Body of pancreas (tissue), 4 donors: ENCODE results near the gene ROBO1. TPM values are rescaled to one million over a fixed set of nuclear protein-coding genes. Genes with fewer than 3 reads are reported as not detected.
"Not testable (repeated sequence)": the region's sequence is repeated elsewhere in the genome, so short reads cannot be mapped to it uniquely, and the experiment has no call there.

Source experiments
- ATAC-seq: fragments of 150-250 bp; one replicate; pipeline ENCODE4 v1.9.1; 2016
- DNase-seq, 4 donors: peaks; one replicate each; pipeline ENCODE4 v3.0.0-alpha.2; 2019
- H3K27ac ChIP-seq, 4 donors: fragments of 200-600 bp; sonication (generic); 1 replicate in 3 of 4; 2 replicates in 1 of 4; pipeline versions ENCODE4 v1.5.1 to v1.6.1; 2016 to 2019; ENCODE audit warnings: mild to moderate bottlenecking in 1 of 4, mixed read lengths in 1 of 4, moderate library complexity in 1 of 4
- H3K27me3 ChIP-seq, 2 donors: fragments of 200-600 bp; sonication (generic); one replicate each; pipeline ENCODE4 v1.6.0; 2016; ENCODE audit warnings: mild to moderate bottlenecking in 1 of 2
- H3K36me3 ChIP-seq, 2 donors: fragments of 200-600 bp; sonication (generic); replicated peaks in 1 of 2; 2 replicates each; pipeline ENCODE4 v1.5.1; 2016; ENCODE audit warnings: low read depth in 2 of 2; ENCODE audit not compliant: insufficient read depth in 1 of 2
- H3K4me1 ChIP-seq: fragments of 200-600 bp; sonication (generic); one replicate; pipeline ENCODE4 v1.6.0; 2016
- H3K4me3 ChIP-seq, 2 donors: fragments of 200-600 bp; sonication (generic); 1 replicate in 1 of 2; 2 replicates in 1 of 2; pipeline ENCODE4 v1.5.1; 2016 to 2019
- H3K9me3 ChIP-seq, 3 donors: fragments of 200-600 bp; sonication (generic); 1 replicate in 2 of 3; 2 replicates in 1 of 3; pipeline ENCODE4 v1.5.1; 2016
- POLR2A ChIP-seq, 3 donors: fragments of 450-650 bp; IDR thresholded peaks; one replicate each; pipeline ENCODE4 v1.6.1; 2016; ENCODE audit warnings: antibody characterized with exemption in 3 of 3, mild to moderate bottlenecking in 2 of 3
- WGBS, 2 donors: methylation state at CpG; one replicate each; pipeline ENCODE4 v1.1.5; 2017; 5-methylcytosine and 5-hydroxymethylcytosine counted together
- intact Hi-C: fragments of 100-400 bp; cut with DNase I; formaldehyde crosslinking; loops from one replicate; pipeline ENCODE4 v1.15.1; 2023
- total RNA-seq, 2 donors: library from RNA; depleted of rRNA; stranded (reverse); fragments of >200 nt; gene quantifications; one replicate each; pipeline ENCODE4 v1.1.0, GENCODE V29; 2016
- TF ChIP-seq, protein P1 (sequence below), 7 experiments: fragments of 450-650 bp in 4 of 7; fragments of 200-600 bp in 3 of 7; sonication (generic) in 3 of 7; IDR thresholded peaks; one replicate each; pipeline ENCODE4 v1.5.1; 2016 to 2019; ENCODE audit warnings: antibody characterized with exemption in 7 of 7

Gene ROBO1
- total RNA-seq, 2 donors from 2014 or later: 3.9 to 9.9 TPM

- intact Hi-C loops: no loop called here
- Histone ChIP-seq H3K4me3 (no peak overlapping the region), H3K27ac (no peak overlapping the region), H3K4me1 (no peaks in the 10 kb centered on the region), H3K27me3 (no peaks in the 10 kb centered on the region), H3K9me3 (no peaks in the 10 kb centered on the region), H3K36me3 (no peaks in the 10 kb centered on the region)
- 40 to 49% methylated on average over 4 of the region's 4 CpGs for WGBS, 2 donors
- no peak for DNase-seq
- TF ChIP-seq, protein P1, sequence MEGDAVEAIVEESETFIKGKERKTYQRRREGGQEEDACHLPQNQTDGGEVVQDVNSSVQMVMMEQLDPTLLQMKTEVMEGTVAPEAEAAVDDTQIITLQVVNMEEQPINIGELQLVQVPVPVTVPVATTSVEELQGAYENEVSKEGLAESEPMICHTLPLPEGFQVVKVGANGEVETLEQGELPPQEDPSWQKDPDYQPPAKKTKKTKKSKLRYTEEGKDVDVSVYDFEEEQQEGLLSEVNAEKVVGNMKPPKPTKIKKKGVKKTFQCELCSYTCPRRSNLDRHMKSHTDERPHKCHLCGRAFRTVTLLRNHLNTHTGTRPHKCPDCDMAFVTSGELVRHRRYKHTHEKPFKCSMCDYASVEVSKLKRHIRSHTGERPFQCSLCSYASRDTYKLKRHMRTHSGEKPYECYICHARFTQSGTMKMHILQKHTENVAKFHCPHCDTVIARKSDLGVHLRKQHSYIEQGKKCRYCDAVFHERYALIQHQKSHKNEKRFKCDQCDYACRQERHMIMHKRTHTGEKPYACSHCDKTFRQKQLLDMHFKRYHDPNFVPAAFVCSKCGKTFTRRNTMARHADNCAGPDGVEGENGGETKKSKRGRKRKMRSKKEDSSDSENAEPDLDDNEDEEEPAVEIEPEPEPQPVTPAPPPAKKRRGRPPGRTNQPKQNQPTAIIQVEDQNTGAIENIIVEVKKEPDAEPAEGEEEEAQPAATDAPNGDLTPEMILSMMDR (IDR thresholded peaks at IDR 0.05): no peak
- no peak for TF ChIP-seq POLR2A (IDR thresholded peaks at IDR 0.05)
- ATAC-seq: no peak
These were observed 1042.9 kb downstream of the ROBO1 start for GRCh38 chr3:78724859-78725258.

DNA sequence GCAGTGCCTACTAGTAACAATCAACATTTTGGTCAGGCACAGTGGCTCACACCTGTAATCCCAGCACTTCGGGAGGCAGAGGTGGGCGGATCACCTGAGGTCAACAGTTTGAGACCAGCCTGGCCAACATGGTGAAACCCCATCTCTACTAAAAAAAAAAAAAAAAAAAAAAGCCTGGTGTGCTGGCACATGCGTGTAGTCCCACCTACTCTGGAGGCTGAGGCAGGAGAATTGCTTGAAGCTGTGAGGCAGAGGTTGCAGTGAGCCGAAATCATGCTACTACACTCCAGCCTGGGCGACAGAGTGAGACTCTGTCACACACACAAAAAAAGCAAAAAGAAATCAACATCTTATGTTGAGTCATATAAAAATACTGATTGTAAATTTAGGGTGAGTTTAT is 1043.4 kb downstream of the ROBO1 start:
- H3K9me3 ChIP-seq, ATAC-seq, DNase-seq, H3K4me1 ChIP-seq, H3K4me3 ChIP-seq, H3K36me3 ChIP-seq, H3K27ac ChIP-seq, intact Hi-C loops, H3K27me3 ChIP-seq: not testable (repeated sequence)
- 63 to 79% methylated on average over 4 to 5 of the region's 5 CpGs for WGBS, 2 donors

- ATAC-seq (no peak), DNase-seq (no peak)
- Histone ChIP-seq H3K27me3 (no peaks in the 10 kb centered on the region), H3K9me3 (no peaks in the 10 kb centered on the region), H3K36me3 (no peaks in the 10 kb centered on the region), H3K27ac (no peak overlapping the region), H3K4me1 (no peaks in the 10 kb centered on the region), H3K4me3 (no peak overlapping the region)
- WGBS, 2 donors: 2 to 51% methylated on average over 1 of the region's 1 CpG
- intact Hi-C loops: no loop called here
- TF ChIP-seq, protein P1 (IDR thresholded peaks at IDR 0.05): no peak
- TF ChIP-seq POLR2A (IDR thresholded peaks at IDR 0.05): no peak
These were observed 1045.8 kb downstream of the ROBO1 start for GRCh38 chr3:78721771-78722543.

DNA sequence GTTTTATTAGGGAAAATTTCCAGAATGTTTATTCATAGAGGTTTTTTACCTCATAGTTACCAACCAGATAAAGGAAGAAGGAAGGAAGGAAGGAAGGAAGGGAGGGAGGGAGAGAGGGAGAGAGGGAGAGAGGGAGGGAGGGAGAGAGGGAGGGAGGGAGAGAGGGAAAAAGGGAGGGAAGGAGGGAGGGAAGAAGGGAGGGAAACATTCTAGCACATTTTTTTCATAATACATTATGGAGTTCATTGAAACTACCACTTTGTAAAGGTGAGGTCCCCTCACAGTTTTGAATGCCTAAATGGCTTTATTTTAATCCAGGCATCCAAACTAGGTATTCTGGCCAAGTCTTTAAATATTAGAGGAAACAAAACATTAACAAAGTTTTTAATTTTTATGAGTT is 1049.1 kb downstream of the ROBO1 start:
- H3K4me1 ChIP-seq: no peaks in the 10 kb centered on the region
- H3K4me3 ChIP-seq: no peak overlapping the region
- no peaks in the 10 kb centered on the region for H3K36me3 ChIP-seq
- DNase-seq: no peak
- TF ChIP-seq POLR2A (IDR thresholded peaks at IDR 0.05): no peak
- TF ChIP-seq, protein P1 (IDR thresholded peaks at IDR 0.05): no peak
- H3K27me3 ChIP-seq: no peaks in the 10 kb centered on the region
- no peak overlapping the region for H3K27ac ChIP-seq
- no peaks in the 10 kb centered on the region for H3K9me3 ChIP-seq
- ATAC-seq: no peak
- intact Hi-C loops: no loop called here

DNA sequence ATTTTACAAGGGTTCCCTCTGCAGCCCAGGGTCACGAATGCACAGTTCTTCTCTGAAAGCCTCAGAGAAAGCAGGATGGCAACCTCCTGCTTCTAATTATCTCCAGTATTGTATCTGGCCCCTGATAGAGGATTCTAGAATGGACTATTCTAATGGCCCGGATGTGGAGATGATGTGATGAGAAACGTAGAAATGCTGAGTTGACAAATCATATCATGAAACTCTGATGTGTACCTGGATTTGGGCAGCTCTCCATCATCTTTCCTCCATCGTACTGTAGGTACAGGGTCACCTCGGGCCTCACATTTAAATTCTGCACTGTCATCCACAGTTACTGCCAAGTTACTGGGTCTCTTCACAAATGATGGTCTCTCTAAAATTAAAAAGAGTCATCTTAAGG is 1050.8 kb downstream of the ROBO1 start:
- Histone ChIP-seq H3K4me1 (no peaks in the 10 kb centered on the region), H3K27ac (no peak overlapping the region), H3K4me3 (no peak overlapping the region), H3K27me3 (no peaks in the 10 kb centered on the region), H3K36me3 (no peaks in the 10 kb centered on the region), H3K9me3 (no peaks in the 10 kb centered on the region)
- intact Hi-C loops: no loop called here
- TF ChIP-seq POLR2A (IDR thresholded peaks at IDR 0.05): no peak
- TF ChIP-seq, protein P1 (IDR thresholded peaks at IDR 0.05): no peak
- DNase-seq (no peak), ATAC-seq (no peak)
- 54 to 61% methylated on average over 5 of the region's 5 CpGs for WGBS, 2 donors
